H1 (cell line): Measurements from ENCODE around the gene ALG11. TPM values are rescaled to one million over a fixed set of nuclear protein-coding genes. Genes with fewer than 3 reads are reported as not detected.

Experiments used
- CTCF ChIA-PET: fragments of 300-600 bp; sonication (Branson Sonifier 250); formaldehyde crosslinking; loops from one replicate; lab custom pipeline; 2021; ENCODE audit not compliant: partially characterized antibody; lab: Charles Lee
- POLR2A ChIA-PET: fragments of 300-600 bp; sonication (Branson Sonifier 250); formaldehyde crosslinking; loops from one replicate; lab custom pipeline; 2021; ENCODE audit warnings: inconsistent platforms; ENCODE audit not compliant: partially characterized antibody; lab: Charles Lee
- DNase-seq, 2 experiments: peaks; one replicate each; pipeline versions ENCODE4 v3.0.0 to v3.0.0-alpha.2; 2010 to 2022; ENCODE audit warnings: low spot score in 2 of 2, low read depth in 1 of 2, mixed read lengths in 1 of 2
- FAIRE-seq: peaks from 2 replicates; lab custom pipeline; 2011; peaks lifted over from hg19 to GRCh38; lab: Jason Lieb, UNC
- H2AFZ ChIP-seq: 2 replicates; pipeline ENCODE4 v1.8.1; 2012; ENCODE audit warnings: low read length, inconsistent platforms
- H2AK5ac ChIP-seq: 2 replicates; pipeline ENCODE4 v1.6.1; 2013; ENCODE audit warnings: low read depth, low read length
- H2BK120ac ChIP-seq: replicated peaks from 2 replicates; pipeline ENCODE3; 2013; ENCODE audit warnings: low read depth, low read length, inconsistent platforms
- H2BK12ac ChIP-seq: 2 replicates; pipeline ENCODE4 v1.6.1; 2013; ENCODE audit warnings: low read depth, low read length
- H2BK15ac ChIP-seq: 2 replicates; pipeline ENCODE4 v1.6.1; 2013; ENCODE audit warnings: low read length
- H2BK20ac ChIP-seq: 2 replicates; pipeline ENCODE4 v1.6.1; 2013; ENCODE audit warnings: low read length
- H2BK5ac ChIP-seq: 2 replicates; pipeline ENCODE4 v1.6.1; 2013; ENCODE audit warnings: low read depth, low read length
- H3K14ac ChIP-seq: 2 replicates; pipeline ENCODE4 v1.6.1; 2013; ENCODE audit warnings: inconsistent platforms; ENCODE audit not compliant: insufficient read length
- H3K18ac ChIP-seq: 2 replicates; pipeline ENCODE4 v1.6.1; 2013; ENCODE audit warnings: low read length; ENCODE audit errors: extremely low read depth
- H3K23ac ChIP-seq: 2 replicates; pipeline ENCODE4 v1.6.1; 2013; ENCODE audit warnings: inconsistent platforms; ENCODE audit not compliant: insufficient read length
- H3K23me2 ChIP-seq: 2 replicates; pipeline ENCODE4 v1.6.1; 2013; ENCODE audit warnings: low read depth, low read length
- H3K27ac ChIP-seq: 2 replicates; pipeline ENCODE4 v1.6.1; 2011; ENCODE audit warnings: low read depth, low read length, inconsistent platforms
- H3K27me3 ChIP-seq, 4 experiments: replicated peaks in 1 of 4; 1 replicate in 1 of 4; 2 replicates in 3 of 4; pipeline versions ENCODE4 v1.6.1 to v1.8.1; 2011 to 2013; ENCODE audit warnings: low read length in 3 of 4, mild to moderate bottlenecking in 3 of 4, inconsistent platforms in 2 of 4, mixed read lengths in 2 of 4, moderate library complexity in 1 of 4; ENCODE audit not compliant: control insufficient read depth in 3 of 4, insufficient read depth in 3 of 4; ENCODE audit errors: extremely low read depth in 1 of 4
- H3K36me3 ChIP-seq, 4 experiments: 2 replicates each; pipeline versions ENCODE4 v1.6.1 to v1.8.1; 2011 to 2013; ENCODE audit warnings: mild to moderate bottlenecking in 4 of 4, low read length in 3 of 4, moderate library complexity in 2 of 4, control low read depth in 1 of 4, inconsistent platforms in 1 of 4; ENCODE audit not compliant: insufficient read depth in 4 of 4, control insufficient read depth in 2 of 4
- H3K4ac ChIP-seq: replicated peaks from 2 replicates; pipeline ENCODE3; 2013; ENCODE audit warnings: low read length, low read depth, mixed read lengths, inconsistent platforms; ENCODE audit not compliant: insufficient read length
- H3K4me1 ChIP-seq, 4 experiments: replicated peaks in 1 of 4; 1 replicate in 1 of 4; 2 replicates in 3 of 4; pipeline versions ENCODE4 v1.6.1 to v1.8.1; 2011 to 2013; ENCODE audit warnings: low read length in 3 of 4, inconsistent platforms in 2 of 4, mixed read lengths in 1 of 4; ENCODE audit not compliant: insufficient read depth in 4 of 4, control insufficient read depth in 3 of 4
- H3K4me2 ChIP-seq, 2 experiments: 2 replicates each; pipeline versions ENCODE4 v1.6.1 to v1.8.1; 2011 to 2013; ENCODE audit warnings: low read depth in 2 of 2, low read length in 2 of 2, control low read depth in 1 of 2, inconsistent platforms in 1 of 2, mild to moderate bottlenecking in 1 of 2; ENCODE audit not compliant: insufficient read depth in 1 of 2
- H3K4me3 ChIP-seq, 4 experiments: fragments of 200-600, 300-600 bp in 1 of 4; sonication (generic), shearing (Covaris generic), sonication (Bioruptor Twin) in 1 of 4; 2 replicates each; pipeline versions ENCODE4 v1.5.1 to v1.8.1; 2011 to 2016; ENCODE audit warnings: low read length in 4 of 4, low read depth in 3 of 4, control low read depth in 2 of 4, inconsistent platforms in 2 of 4, mild to moderate bottlenecking in 2 of 4, mixed read lengths in 1 of 4, moderate library complexity in 1 of 4; ENCODE audit not compliant: insufficient read depth in 2 of 4; ENCODE audit errors: extremely low read depth in 1 of 4
- H3K56ac ChIP-seq: replicated peaks from 2 replicates; pipeline ENCODE3; 2013; ENCODE audit warnings: low read depth, mild to moderate bottlenecking, mixed read lengths, low read length, inconsistent platforms; ENCODE audit not compliant: insufficient read length
- H3K79me1 ChIP-seq: 2 replicates; pipeline ENCODE4 v1.6.1; 2013; ENCODE audit warnings: low read depth, low read length, control low read depth
- H3K79me2 ChIP-seq, 2 experiments: 2 replicates each; pipeline versions ENCODE4 v1.6.1 to v1.8.1; 2012 to 2013; ENCODE audit warnings: low read length in 2 of 2, mild to moderate bottlenecking in 2 of 2, inconsistent platforms in 1 of 2; ENCODE audit not compliant: insufficient read depth in 2 of 2, control insufficient read depth in 1 of 2
- H3K9ac ChIP-seq, 4 experiments: replicated peaks in 1 of 4; 1 replicate in 1 of 4; 2 replicates in 3 of 4; pipeline versions ENCODE4 v1.6.1 to v1.8.1; 2011 to 2013; ENCODE audit warnings: low read depth in 3 of 4, low read length in 3 of 4, control low read depth in 2 of 4, mild to moderate bottlenecking in 2 of 4, moderate library complexity in 2 of 4, inconsistent platforms in 1 of 4; ENCODE audit errors: extremely low read depth in 1 of 4
- H3K9me3 ChIP-seq, 2 experiments: 2 replicates each; pipeline versions ENCODE4 v1.6.1 to v1.8.1; 2012 to 2013; ENCODE audit warnings: mild to moderate bottlenecking in 2 of 2, moderate library complexity in 2 of 2, control low read depth in 1 of 2, inconsistent platforms in 1 of 2, low read depth in 1 of 2, low read length in 1 of 2, mixed read lengths in 1 of 2; ENCODE audit not compliant: insufficient read depth in 2 of 2
- H4K20me1 ChIP-seq, 2 experiments: replicated peaks in 1 of 2; 2 replicates each; pipeline versions ENCODE3 to v1.8.1; 2011 to 2013; ENCODE audit warnings: inconsistent platforms in 2 of 2, low read length in 2 of 2, mild to moderate bottlenecking in 1 of 2; ENCODE audit not compliant: insufficient read depth in 2 of 2, control insufficient read depth in 1 of 2
- H4K5ac ChIP-seq: 2 replicates; pipeline ENCODE4 v1.6.1; 2013; ENCODE audit warnings: low read length, low read depth, mixed read lengths, inconsistent platforms; ENCODE audit not compliant: insufficient read length
- H4K8ac ChIP-seq: 2 replicates; pipeline ENCODE4 v1.8.0; 2013; ENCODE audit warnings: mild to moderate bottlenecking, moderate library complexity, low read length, inconsistent platforms; ENCODE audit not compliant: insufficient read depth; ENCODE audit errors: extremely low read depth
- H4K91ac ChIP-seq: replicated peaks from 2 replicates; pipeline ENCODE3; 2013; ENCODE audit warnings: low read length, mixed read lengths, inconsistent platforms; ENCODE audit not compliant: insufficient read length
- BRCA1 ChIP-seq: IDR thresholded peaks from 2 replicates; pipeline ENCODE4 v1.6.1; 2012; ENCODE audit warnings: low read depth, low read length, improper control_type of control experiment
- E2F6 ChIP-seq: IDR thresholded peaks from 2 replicates; pipeline ENCODE4 v1.6.1; 2012; ENCODE audit warnings: inconsistent platforms
- KDM1A ChIP-seq: fragments of 200-600, 300-600 bp; sonication (generic); IDR thresholded peaks from 2 replicates; pipeline ENCODE4 v1.7.1; 2016; ENCODE audit warnings: mild to moderate bottlenecking, low read length, borderline replicate concordance
- KDM5A ChIP-seq: fragments of 200-600 bp; IDR thresholded peaks from 2 replicates; pipeline ENCODE4 v1.7.1; 2012; ENCODE audit warnings: mild to moderate bottlenecking, low read length, inconsistent platforms, mixed read lengths
- PHF8 ChIP-seq: fragments of 200-600 bp; sonication (generic); conservative IDR thresholded peaks from 2 replicates; pipeline ENCODE4 v1.7.1; 2012; ENCODE audit warnings: low read depth, mild to moderate bottlenecking, inconsistent platforms, low read length, moderate library complexity
- POU5F1 ChIP-seq: IDR thresholded peaks from 2 replicates; pipeline ENCODE4 v1.6.1; 2011; ENCODE audit warnings: low read depth, mild to moderate bottlenecking, low read length, moderate library complexity
- SIX5 ChIP-seq: IDR thresholded peaks from 2 replicates; pipeline ENCODE4 v1.6.1; 2011; ENCODE audit warnings: mild to moderate bottlenecking, low read depth, low read length
- ZNF274 ChIP-seq: IDR thresholded peaks from 2 replicates; pipeline ENCODE4 v1.7.0; 2012; ENCODE audit warnings: low read length, borderline replicate concordance; ENCODE audit errors: extremely low read depth
- WGBS, 2 experiments: shearing (Covaris generic) in 1 of 2; methylation state at CpG; one replicate each; pipeline versions ENCODE4 v1.1.6 to v1.1.7; 2013 to 2015; ENCODE audit warnings: low lambda C conversion rate in 2 of 2, mixed read lengths in 2 of 2, inconsistent platforms in 1 of 2, low coverage in 1 of 2, missing lambda C conversion rate in 1 of 2; ENCODE audit not compliant: insufficient replicate concordance in 2 of 2, insufficient coverage in 1 of 2, insufficient read length in 1 of 2; ENCODE audit errors: extremely low coverage in 1 of 2, missing lambda C conversion rate in 1 of 2; 5-methylcytosine and 5-hydroxymethylcytosine counted together
- polyA plus RNA-seq, 7 experiments: library from polyadenylated mRNA; depleted of rRNA in 3 of 7; stranded (reverse) in 5 of 7; unstranded in 2 of 7; fragments of >200 nt in 5 of 7; fragments of 200-250 nt in 2 of 7; gene quantifications; 1 replicate in 5 of 7; 2 replicates in 1 of 7; 4 replicates in 1 of 7; pipeline versions ENCODE4 v1.2.1 to v1.2.3, GENCODE V29; 2011 to 2013; ENCODE audit warnings: missing spikeins in 2 of 7, mixed read lengths in 2 of 7
- total RNA-seq: library from RNA; stranded (reverse); fragmentation: NEBNext Ultra II Directional; extraction: Animal tissue kit (Norgen Biotek cat#: 25700); gene quantifications from 2 replicates; pipeline ENCODE4 v1.2.1, GENCODE V29; 2021

Gene ALG11
- total and polyA plus RNA-seq, 2 of the 8 experiments (the other 6 are each of a cell fraction or from before 2014, with no cell fraction given) = 5.2 to 39.9 TPM

- TF ChIP-seq POU5F1 (no peak), PHF8 (no peak), KDM1A (no peak), E2F6 (no peak), BRCA1 (no peak), KDM5A (no peak), SIX5 (no peak), ZNF274 (no peak)
- TF ChIP-seq, all 59 proteins: peak for 0
- DNase-seq (no peak), FAIRE-seq (no peak)
- no peaks in the 10 kb centered on the region for H3K27me3 ChIP-seq
- no peak overlapping the region for H3K4me3 ChIP-seq
- H3K23ac ChIP-seq = no peak overlapping the region
- no peak overlapping the region for H2BK15ac ChIP-seq
- peaks cover 3% of the 10 kb centered on the region; the same call in 1 of the 2 replicates for H3K79me1 ChIP-seq
- H4K5ac ChIP-seq = no peak overlapping the region
- no peak overlapping the region for H2BK5ac ChIP-seq
- H3K36me3 ChIP-seq = peaks cover 0 to 40% (median 16%) of the 10 kb centered on the region in 4 experiments; a peak in 6 of 8 replicates
- no peaks in the 10 kb centered on the region for H3K23me2 ChIP-seq
- no peaks in the 10 kb centered on the region; a peak in 2 of 4 replicates for H3K9me3 ChIP-seq
- 97% methylated on average over 3 of the region's 3 CpGs; no CpG with 5 or more reads in 1 of the 2 experiments for WGBS, 2 experiments
- no peak overlapping the region for H3K4ac ChIP-seq
- no peak overlapping the region for H3K56ac ChIP-seq
- H3K4me2 ChIP-seq = no peak overlapping the region
- H2AK5ac ChIP-seq = no peak overlapping the region
- H2BK20ac ChIP-seq = no peak overlapping the region
- H3K9ac ChIP-seq = no peak overlapping the region
- H3K4me1 ChIP-seq = no peaks in the 10 kb centered on the region
- CTCF ChIA-PET = no interaction called here
- no peak overlapping the region for H2BK120ac ChIP-seq
- no peak overlapping the region for H3K27ac ChIP-seq
- POLR2A ChIA-PET = interaction anchor here (1.0 kb wide), 1 partner anchor 12 kb away, joined by 4 read pairs; no protein-coding TSS in a partner anchor
- no peak overlapping the region for H4K8ac ChIP-seq
- no peak overlapping the region for H3K14ac ChIP-seq
- no peak overlapping the region for H2AFZ ChIP-seq
- H4K91ac ChIP-seq = no peak overlapping the region
- no peak overlapping the region for H2BK12ac ChIP-seq
- H3K18ac ChIP-seq = no peak overlapping the region
- H3K79me2 ChIP-seq = peaks cover 0 to 28% of the 10 kb centered on the region in 2 experiments; a peak in 3 of 4 replicates
- H4K20me1 ChIP-seq = peaks cover 0 to 2% of the 10 kb centered on the region in 2 experiments
Measured at GRCh38 chr13:52020191-52020590, 8.0 kb downstream of the ALG11 start.
